Omental fat pad (tissue), 4 donors: ENCODE data around the gene ADAMTS17. TPM values are rescaled to one million over a fixed set of nuclear protein-coding genes. Genes with fewer than 3 reads are reported as not detected.

Source experiments
- ATAC-seq: fragments of 150-250 bp; one replicate; pipeline ENCODE4 v1.9.1; 2016; ENCODE audit warnings: mild to moderate bottlenecking, moderate library complexity; ENCODE audit not compliant: low FRiP score
- DNase-seq: peaks from one replicate; pipeline ENCODE4 v3.0.0-alpha.2; 2019; ENCODE audit warnings: low spot score
- CTCF ChIP-seq, 3 donors: fragments of 450-650 bp; IDR thresholded peaks; one replicate each; pipeline ENCODE4 v1.5.1; 2016 to 2017; ENCODE audit warnings: antibody characterized with exemption in 3 of 3, mild to moderate bottlenecking in 3 of 3, moderate library complexity in 2 of 3
- total RNA-seq, 4 donors: library from RNA; depleted of rRNA; stranded (reverse); fragments of >200 nt; gene quantifications; one replicate each; pipeline ENCODE4 v1.1.0, GENCODE V29; 2016

Gene ADAMTS17
- total RNA-seq, 4 donors from 2014 or later: 1.6 to 10.7 (median 5.7) TPM

DNA sequence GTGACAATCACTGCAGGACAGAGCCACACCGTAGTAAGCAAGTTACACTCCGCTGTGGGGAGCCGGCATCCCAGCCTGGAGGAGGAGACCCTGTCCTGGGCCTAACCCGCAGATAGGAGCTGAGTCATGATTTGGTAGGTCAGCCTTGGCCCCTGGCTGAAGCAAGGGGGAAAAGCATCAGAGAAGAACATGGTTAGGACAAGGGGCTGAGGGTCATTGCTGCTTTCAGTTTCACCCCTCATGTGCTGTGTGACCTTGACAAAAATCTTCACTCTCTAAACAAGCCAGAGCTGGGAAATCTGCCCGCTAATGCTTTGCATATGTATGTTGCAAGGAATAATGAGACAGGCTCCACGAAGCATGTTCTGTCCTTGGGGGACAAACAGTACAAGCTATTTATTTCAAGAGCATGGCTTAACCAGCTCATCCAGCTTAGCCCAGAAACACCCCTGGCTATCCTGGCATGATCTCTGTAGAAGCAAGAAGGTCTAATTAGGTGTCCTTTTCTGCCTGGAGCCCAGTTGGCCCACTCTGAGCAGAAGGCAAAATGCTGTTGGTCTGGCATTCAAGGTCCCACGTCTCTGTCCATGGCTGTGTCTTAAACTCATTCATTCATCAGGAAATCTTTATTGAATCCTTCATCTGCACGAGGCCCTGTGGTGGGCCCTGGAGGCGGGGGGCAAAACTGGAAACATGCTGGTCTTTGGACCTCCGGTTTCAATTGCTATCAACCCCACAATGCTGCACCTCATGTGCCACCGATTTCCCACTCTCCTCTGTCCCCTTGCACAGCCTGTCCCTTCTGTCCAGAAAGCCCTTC is 387.2 kb downstream of the ADAMTS17 start:
- DNase-seq: no peak
- TF ChIP-seq CTCF (IDR thresholded peaks at IDR 0.05): no peak
- ATAC-seq: no peak

GRCh38 chr15:99953886-99954285 is 387.9 kb downstream of the ADAMTS17 start:
- no peak for TF ChIP-seq CTCF (IDR thresholded peaks at IDR 0.05)
- DNase-seq: no peak
- no peak for ATAC-seq

DNA sequence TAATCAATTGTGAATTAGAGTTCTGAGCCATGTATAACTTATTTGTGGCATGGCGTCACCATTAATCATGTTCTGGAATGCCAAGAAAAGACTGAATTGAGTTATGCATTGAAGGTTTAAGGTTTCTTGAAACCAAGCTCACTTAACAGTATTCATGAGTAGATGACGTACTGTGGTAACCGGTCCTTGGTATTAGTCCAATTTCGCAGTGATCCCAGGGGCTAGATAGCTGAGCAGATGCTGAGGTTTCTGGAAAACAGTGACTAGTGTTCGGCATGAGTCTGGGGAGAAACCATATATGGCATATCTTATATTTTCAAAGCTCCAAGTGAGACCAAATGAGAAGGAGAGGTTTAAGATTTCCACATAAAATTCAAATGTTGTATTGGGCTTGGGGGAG is 390.3 kb downstream of the ADAMTS17 start:
- no peak for DNase-seq
- no peak for TF ChIP-seq CTCF (IDR thresholded peaks at IDR 0.05)
- ATAC-seq: no peak

GRCh38 chr15:99944131-99944530 is 397.6 kb downstream of the ADAMTS17 start:
- no peak for ATAC-seq
- no peak for DNase-seq
- TF ChIP-seq CTCF (IDR thresholded peaks at IDR 0.05): no peak

DNA sequence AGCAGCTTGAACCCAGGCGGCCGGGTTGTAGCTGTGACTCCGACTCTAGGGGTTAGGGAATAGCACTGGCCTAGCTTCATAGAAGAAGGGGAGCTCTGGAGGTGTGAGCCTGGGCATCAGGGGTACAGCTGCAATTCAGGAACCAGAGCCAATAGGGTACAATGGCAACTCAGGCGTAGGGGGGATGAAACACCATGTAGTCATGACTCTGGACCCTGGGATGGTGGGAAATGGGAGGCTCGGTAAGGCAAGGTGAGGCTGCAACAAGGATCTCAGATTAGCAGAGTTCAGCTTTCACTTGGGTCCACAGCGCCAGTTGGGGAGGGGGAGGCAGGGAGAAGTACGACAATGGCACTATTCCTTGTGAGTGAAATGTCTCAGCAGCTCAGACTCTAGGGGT is 398.3 kb downstream of the ADAMTS17 start:
- no peak for TF ChIP-seq CTCF (IDR thresholded peaks at IDR 0.05)
- no peak for DNase-seq
- no peak for ATAC-seq

GRCh38 chr15:99932676-99933402 is 408.9 kb downstream of the ADAMTS17 start:
- TF ChIP-seq CTCF (IDR thresholded peaks at IDR 0.05): no peak
- ATAC-seq: no peak
- DNase-seq: no peak
